ENCODE measurements around the gene FLYWCH1. TPM values are rescaled to one million over a fixed set of nuclear protein-coding genes. Genes with fewer than 3 reads are reported as not detected.

The FLYWCH1 gene
- total and polyA plus RNA-seq, 9 of the 15 experiments (the other 6 are each of a cell fraction or from before 2014, with no cell fraction given), result 0.18 to 33.6 (median 11.3) TPM

DNA sequence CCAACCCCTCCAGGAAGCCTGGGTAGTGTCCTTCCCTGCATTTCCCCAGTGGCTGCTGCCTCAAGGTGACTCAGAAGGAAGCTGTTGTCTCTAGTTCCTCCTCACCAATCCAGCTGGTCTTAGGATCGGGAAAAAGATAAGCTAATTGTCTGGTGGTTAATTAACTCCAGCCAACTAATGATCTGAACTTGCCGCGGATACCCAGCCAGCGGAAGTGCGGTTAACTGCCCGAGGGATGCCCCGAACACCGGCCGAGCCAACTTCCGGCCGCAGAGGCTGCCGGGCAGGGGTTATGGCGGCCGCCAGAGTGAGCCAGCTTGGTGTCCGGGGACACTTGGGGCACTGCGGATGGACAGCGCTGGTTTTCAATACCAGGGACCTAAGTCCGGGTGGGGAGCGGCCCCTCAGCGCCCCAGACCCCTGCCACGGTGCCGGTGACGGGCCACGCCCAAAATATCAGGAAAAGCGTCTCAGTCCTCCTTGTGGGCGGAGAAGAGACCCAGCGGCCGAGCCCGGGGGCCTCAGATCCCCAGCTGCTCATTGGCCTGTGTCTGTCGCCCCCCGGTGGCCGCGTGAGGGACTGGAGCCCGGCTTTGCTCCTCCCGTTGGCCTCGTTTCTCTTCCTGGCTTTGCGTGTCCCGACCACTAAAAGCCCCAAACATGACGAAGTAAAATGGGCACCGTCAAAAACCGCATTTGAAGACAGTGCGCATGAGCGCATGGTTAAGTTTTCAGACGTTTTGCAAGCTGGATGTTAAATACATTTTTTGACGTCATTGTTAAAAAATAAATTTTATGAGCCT, 43.5 kb upstream of the FLYWCH1 start (continued):
- TF ChIP-seq, protein P1, sequence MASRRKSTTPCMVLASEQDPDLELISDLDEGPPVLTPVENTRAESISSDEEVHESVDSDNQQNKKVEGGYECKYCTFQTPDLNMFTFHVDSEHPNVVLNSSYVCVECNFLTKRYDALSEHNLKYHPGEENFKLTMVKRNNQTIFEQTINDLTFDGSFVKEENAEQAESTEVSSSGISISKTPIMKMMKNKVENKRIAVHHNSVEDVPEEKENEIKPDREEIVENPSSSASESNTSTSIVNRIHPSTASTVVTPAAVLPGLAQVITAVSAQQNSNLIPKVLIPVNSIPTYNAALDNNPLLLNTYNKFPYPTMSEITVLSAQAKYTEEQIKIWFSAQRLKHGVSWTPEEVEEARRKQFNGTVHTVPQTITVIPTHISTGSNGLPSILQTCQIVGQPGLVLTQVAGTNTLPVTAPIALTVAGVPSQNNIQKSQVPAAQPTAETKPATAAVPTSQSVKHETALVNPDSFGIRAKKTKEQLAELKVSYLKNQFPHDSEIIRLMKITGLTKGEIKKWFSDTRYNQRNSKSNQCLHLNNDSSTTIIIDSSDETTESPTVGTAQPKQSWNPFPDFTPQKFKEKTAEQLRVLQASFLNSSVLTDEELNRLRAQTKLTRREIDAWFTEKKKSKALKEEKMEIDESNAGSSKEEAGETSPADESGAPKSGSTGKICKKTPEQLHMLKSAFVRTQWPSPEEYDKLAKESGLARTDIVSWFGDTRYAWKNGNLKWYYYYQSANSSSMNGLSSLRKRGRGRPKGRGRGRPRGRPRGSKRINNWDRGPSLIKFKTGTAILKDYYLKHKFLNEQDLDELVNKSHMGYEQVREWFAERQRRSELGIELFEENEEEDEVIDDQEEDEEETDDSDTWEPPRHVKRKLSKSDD (conservative IDR thresholded peaks at IDR 0.05; ENCODE audit: low read length), result no peak
- TF ChIP-seq ZBTB26 (CRISPR knock-in tag; IDR thresholded peaks at IDR 0.05) (no peak), ATF7 (IDR thresholded peaks at IDR 0.05) (peak; percentile 81), CHD7 (IDR thresholded peaks at IDR 0.05; ENCODE audit: low read depth, low read length) (no peak), MCM3 (IDR thresholded peaks at IDR 0.05) (no peak), ZFP36 (IDR thresholded peaks at IDR 0.05; ENCODE audit: low read depth, low read length, partially characterized antibody) (peak; percentile 8), MAFF (IDR thresholded peaks at IDR 0.05; ENCODE audit: low read length) (no peak), TEAD2 (tag; IDR thresholded peaks at IDR 0.05) (no peak; the same call in 1 of the 2 replicates), NFE2 (IDR thresholded peaks at IDR 0.05; ENCODE audit: low read depth) (peak; percentile 58), HDAC6 (IDR thresholded peaks at IDR 0.05; ENCODE audit: low read depth, low read length) (no peak)
- TF ChIP-seq, protein P2, sequence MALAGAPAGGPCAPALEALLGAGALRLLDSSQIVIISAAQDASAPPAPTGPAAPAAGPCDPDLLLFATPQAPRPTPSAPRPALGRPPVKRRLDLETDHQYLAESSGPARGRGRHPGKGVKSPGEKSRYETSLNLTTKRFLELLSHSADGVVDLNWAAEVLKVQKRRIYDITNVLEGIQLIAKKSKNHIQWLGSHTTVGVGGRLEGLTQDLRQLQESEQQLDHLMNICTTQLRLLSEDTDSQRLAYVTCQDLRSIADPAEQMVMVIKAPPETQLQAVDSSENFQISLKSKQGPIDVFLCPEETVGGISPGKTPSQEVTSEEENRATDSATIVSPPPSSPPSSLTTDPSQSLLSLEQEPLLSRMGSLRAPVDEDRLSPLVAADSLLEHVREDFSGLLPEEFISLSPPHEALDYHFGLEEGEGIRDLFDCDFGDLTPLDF (CRISPR knock-in tag; IDR thresholded peaks at IDR 0.05), result no peak

Measured in K562 (cell line).